OCI-LY1 (cell line): ENCODE results near the gene FLG2.

Experiments
- EZH2 ChIP-seq: fragments of 200-600 bp; sonication (generic), shearing (Covaris generic); IDR thresholded peaks from 2 replicates; pipeline ENCODE4 v1.8.0; 2017; ENCODE audit warnings: borderline replicate concordance, mixed run types, mild to moderate bottlenecking, antibody characterized with exemption, low read length, moderate library complexity, mixed read lengths
- TF ChIP-seq, protein P1 (sequence below): fragments of 200-600 bp; sonication (generic), shearing (Covaris generic); IDR thresholded peaks from 2 replicates; pipeline ENCODE4 v1.5.1; 2017; ENCODE audit warnings: mild to moderate bottlenecking, antibody characterized with exemption, low read length, moderate library complexity, mixed read lengths

DNA sequence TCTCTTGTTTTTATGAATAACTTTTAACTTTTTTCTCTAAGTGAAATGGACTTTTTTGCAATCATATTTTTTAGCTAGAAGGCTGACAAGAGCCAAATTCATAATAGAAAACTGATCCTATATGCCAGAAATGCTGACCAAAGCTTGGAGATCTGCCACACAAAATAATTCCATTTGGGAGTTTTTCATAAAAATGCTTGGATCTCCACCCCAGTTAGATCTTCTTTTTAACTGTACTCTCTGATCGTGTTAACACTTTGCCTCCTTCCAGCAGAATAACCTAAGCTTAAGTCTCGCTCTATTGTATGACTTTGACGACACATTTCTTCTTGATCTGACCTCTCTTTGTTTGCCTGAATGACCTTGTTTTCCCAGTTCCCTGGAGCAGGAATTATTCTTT, 16.8 kb downstream of the FLG2 start:
- TF ChIP-seq, protein P1, sequence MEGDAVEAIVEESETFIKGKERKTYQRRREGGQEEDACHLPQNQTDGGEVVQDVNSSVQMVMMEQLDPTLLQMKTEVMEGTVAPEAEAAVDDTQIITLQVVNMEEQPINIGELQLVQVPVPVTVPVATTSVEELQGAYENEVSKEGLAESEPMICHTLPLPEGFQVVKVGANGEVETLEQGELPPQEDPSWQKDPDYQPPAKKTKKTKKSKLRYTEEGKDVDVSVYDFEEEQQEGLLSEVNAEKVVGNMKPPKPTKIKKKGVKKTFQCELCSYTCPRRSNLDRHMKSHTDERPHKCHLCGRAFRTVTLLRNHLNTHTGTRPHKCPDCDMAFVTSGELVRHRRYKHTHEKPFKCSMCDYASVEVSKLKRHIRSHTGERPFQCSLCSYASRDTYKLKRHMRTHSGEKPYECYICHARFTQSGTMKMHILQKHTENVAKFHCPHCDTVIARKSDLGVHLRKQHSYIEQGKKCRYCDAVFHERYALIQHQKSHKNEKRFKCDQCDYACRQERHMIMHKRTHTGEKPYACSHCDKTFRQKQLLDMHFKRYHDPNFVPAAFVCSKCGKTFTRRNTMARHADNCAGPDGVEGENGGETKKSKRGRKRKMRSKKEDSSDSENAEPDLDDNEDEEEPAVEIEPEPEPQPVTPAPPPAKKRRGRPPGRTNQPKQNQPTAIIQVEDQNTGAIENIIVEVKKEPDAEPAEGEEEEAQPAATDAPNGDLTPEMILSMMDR, result no peak
- no peak for TF ChIP-seq EZH2
